ACHN (cell line): Measurements from ENCODE around the gene PPL.
A peak's percentile ranks its signal among the peaks of the same experiment; 100 is the strongest.
"Not testable (repeated sequence)": the region's sequence is repeated elsewhere in the genome, so short reads cannot be mapped to it uniquely, and the experiment has no call there.

ENCODE experiments used
- DNase-seq: peaks from one replicate; pipeline ENCODE4 v3.0.0-alpha.2; 2015
- in situ Hi-C: cut with HindIII; loops from 2 replicates; pipeline ENCODE4 v1.10.0; 2017; ENCODE audit warnings: low sequenced_read_pairs, low pct_ligation_motif_present, low pct_unique_long_range_greater_than_20kb

PPL gene

DNA sequence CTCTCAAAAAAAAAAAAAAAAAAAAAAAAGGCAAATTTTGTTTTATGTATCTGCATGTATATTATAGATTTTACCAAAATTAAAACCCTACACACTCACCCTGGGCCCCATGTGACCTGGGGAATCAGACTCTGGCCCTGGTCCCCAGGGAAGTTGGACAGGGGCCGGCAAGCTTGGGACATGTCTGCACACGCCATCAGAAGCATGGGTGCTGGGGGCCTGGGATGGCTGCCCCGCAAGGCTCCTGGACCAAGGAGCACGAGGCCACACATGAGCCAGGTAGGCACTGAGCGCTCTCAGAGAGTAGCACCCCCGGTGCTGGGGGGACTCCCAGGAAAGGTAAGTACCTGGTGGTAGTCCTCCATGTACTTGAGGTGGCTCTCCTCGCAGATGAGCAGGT is 39.6 kb downstream of the PPL start:
- DNase-seq: no peak
- in situ Hi-C loops: no loop called here

DNA sequence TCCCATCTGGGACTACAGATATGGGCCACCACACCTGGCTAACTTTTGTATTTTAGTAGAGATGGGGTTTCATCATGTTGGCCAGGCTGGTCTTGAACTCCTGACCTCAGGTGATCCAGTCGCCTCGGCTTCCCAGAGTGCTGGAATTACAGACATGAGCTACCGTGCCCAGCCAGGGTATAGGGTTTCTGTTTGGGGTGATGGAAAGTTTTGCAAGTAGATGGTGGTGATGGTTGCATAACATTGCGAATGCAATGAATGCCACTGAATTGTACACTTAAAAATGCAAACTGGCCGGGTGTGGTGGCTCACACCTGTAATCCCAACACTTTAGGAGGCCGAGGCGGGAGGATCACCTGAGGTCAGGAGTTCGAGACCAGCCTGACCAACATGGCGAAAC is 40.2 kb downstream of the PPL start:
- DNase-seq, in situ Hi-C loops: not testable (repeated sequence)

DNA sequence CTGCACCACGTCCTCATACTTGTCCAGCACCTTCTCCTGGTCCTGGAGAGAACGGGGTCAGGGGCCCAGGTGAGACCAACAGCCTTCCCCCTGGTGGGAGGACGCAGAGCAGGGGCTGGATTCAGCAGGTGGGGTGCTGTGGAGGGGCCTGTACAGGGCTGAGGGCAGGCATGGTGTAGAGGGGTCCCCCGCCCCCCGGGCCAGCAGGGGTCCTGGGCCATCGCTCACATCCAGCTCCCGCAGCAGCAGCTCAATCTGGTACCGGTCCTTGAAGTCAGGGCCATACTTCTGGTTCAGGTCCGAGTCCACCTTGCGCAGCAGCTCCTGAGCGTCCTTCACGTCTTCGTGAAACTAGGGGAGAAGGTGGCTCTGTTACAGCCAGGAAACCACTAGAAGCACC is 41.6 kb downstream of the PPL start:
- DNase-seq: no peak
- in situ Hi-C loops: no loop called here

GRCh38 chr16:4894276-4895150 is 42.4 kb downstream of the PPL start:
- in situ Hi-C loops: no loop called here
- DNase-seq: no peak

- in situ Hi-C loops: no loop called here
Observed at GRCh38 chr16:4893103-4893862, 43.7 kb downstream of the PPL start.

GRCh38 chr16:4892361-4893102 is 44.4 kb downstream of the PPL start:
- in situ Hi-C loops: no loop called here
- DNase-seq: no peak

More at GRCh38 chr16:4893103-4893862, 43.7 kb downstream of the PPL start:
- DNase-seq: no peak

DNA sequence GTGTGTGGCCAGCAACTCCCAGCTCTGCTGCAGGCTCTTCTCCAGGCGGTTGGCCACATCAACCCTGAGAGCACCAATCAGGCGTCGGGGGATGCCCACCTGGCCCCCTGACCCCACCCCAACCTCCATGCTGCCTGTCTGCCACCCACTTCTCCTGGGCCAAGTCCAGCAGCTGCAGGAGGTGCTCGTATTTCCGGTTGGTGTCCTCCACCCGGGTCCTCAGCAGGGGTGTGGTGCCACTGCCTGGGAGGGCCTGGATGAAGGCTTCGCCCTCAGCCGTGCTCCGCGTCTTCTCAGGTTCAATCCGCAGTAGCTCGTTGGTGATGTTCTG is 45.1 kb downstream of the PPL start:
- in situ Hi-C loops: no loop called here
- no peak for DNase-seq

DNA sequence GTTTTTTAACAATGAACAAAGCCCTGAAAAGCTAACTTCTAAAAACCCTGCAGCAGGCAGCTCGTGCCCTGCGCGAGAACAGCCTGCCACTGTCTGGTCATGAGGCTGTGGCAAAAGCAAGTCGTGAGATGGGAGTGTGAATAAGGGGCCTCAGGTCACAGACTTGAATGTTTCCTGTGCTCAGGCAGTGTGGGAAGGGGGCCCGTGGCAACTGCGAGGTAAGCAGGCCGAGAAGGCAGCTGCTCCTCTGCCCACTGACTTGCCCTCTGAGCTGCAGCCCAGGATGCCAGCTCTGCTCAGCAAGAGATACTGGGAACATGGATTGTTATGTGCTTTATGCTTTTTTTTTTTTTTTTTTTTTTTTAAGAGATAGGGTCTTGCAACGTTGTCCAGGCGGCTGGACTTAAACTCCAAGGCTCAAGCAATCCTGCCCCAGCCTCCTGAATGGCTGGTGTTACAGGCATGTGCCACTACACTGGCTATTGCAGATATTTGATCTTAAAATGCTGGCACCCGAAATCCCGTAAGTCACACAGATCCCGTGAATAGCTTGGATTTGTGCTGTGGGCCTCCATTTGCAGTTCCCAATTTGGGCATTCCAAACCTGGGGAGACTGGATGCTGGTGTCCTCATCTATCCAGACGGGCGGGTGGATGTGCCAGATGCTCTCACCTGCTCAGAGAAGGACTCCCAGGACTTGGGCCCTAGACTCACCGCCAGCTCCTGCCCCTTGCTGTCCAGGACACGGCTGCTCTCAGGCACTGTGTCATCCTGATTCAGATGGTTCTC is 45.7 kb downstream of the PPL start:
- DNase-seq: no peak
- in situ Hi-C loops: no loop called here

DNA sequence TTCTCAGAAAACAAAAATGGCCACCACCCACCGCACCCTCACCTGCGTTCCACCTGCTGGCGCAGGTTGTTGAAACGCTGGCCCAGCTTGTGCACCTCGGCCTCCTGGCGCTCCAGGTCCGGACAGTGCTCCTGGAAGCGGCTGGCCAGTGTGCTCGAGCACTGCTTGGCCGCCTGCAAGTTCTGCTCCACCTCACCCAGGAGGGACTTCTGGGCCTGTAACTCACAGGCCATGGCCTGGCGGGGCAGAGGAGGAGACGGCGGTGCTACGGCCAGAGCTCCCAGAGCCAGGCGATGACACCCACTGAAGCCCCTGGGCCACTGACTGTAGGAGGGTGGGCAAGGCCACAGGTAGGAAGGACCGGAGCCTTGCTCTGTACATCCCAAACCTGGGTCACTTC is 46.3 kb downstream of the PPL start:
- DNase-seq: no peak
- in situ Hi-C loops: no loop called here

GRCh38 chr16:4890026-4890425 is 46.9 kb downstream of the PPL start:
- in situ Hi-C loops: no loop called here
- no peak for DNase-seq

GRCh38 chr16:4888428-4889135 is 48.4 kb downstream of the PPL start:
- in situ Hi-C loops: no loop called here
- DNase-seq: no peak

DNA sequence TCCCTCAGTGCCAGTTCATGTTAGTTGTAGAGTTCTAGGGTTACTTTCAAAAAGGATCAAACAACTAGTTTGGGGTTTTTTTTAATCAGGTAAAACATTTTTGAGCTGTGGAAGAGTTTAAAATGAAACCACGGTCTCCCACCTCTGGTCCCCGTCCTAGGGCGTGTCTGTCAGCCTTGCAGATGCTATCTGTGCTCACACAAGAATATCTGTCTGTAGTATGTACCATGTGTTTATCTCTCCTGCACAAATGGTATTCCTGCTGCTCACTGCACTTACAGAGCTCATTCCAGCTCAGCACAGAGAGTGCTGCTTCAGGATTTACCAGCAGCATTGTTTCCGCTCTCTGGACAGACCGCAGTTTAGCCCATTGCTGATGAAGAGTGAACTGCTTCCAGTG is 50.8 kb downstream of the PPL start:
- in situ Hi-C loops: no loop called here
- no peak for DNase-seq

DNA sequence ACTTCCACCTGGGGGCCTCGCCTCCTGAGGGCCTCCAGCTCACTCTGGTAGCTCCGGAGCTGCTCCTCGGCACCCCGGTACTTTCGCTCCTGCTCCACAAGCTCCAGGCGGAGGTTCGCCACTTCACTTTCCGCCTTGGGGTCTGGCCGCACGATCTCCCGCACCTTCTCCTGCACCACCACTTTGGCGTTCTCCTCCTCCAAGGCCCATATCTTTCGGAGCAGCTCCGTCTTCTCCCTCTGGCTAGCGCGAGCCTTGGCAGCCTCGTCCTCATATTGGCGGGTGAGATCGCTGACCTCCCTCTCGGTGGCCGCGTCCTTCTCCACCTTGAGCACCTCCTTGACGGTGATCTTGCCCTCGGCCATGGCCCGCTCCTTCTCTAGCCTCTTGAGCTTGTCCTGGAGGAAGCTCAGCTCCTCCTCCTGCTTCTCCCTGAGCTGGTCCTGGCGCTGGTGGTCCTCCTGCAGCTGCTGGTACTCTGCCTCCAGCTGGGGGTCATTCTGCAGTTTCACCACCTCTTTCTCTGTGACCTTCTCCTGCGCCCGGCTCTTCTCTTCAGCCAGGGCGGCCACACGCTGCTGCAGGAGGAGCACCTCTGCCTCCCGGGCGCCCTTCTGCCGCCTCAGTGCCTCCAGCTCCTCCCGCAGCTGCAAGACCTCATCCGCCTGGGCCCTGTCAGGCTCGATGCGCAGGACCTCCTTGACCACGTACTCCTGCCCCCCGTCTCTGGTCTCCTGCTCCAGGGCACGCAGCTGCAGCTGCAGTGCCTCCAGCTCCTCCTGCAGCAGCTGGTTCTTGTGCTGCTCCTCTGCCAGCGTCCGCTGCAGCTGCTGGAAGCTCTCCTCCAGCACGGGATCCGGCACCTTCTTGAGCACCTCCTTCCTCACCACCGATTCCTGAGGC is 51.7 kb downstream of the PPL start:
- in situ Hi-C loops: no loop called here
- no peak for DNase-seq

GRCh38 chr16:4884209-4884608 is 52.7 kb downstream of the PPL start:
- no peak for DNase-seq
- in situ Hi-C loops: no loop called here

DNA sequence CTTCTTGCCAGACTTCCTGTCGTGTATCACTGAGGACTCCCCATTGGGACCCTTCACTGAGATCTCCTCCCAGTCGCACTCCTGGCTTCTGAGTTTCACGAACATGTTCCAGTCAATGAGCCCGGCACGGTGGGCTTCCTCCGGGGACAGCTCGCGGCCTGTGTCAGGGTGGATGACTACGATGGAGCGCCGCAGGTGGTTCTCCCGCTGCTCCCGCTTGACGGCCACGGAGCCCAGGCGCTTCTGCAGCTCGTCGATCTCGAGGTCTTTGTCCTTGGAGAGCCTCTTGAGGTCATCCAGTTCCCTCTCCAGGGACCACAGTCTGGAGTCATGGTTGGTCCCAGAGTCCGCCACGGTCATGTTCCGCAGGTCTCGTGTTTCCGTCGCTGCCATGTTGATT is 53.4 kb downstream of the PPL start:
- in situ Hi-C loops: no loop called here
- DNase-seq: no peak

- peak; percentile 93 for DNase-seq
- in situ Hi-C loops: no loop called here
Observed at GRCh38 chr16:4882633-4883285, 54.2 kb downstream of the PPL start.
